GM12878 (cell line): ENCODE data around the gene HEPHL1. TPM values are rescaled to one million over a fixed set of nuclear protein-coding genes. Genes with fewer than 3 reads are reported as not detected.

ENCODE experiments used
- ATAC-seq: fragments of 200-7000 bp; cut with Tn5 transposase; 3 replicates; pipeline ENCODE4 v1.9.1; 2020; ENCODE audit warnings: mild to moderate bottlenecking, moderate library complexity
- BruUV-seq: library from RNA; stranded (reverse); fragments of 400-500 nt; replicated peaks from 2 replicates; lab custom pipeline; 2021; lab: Mats Ljungman, UMichigan
- CTCF ChIA-PET: fragments of 300-600 bp; sonication (Branson Sonifier 250); formaldehyde crosslinking; extraction: SDS; loops from one replicate; lab custom pipeline; 2021; ENCODE audit warnings: inconsistent platforms; lab: Yijun Ruan, JAX
- POLR2A ChIA-PET: fragments of 350-600 bp; formaldehyde crosslinking; extraction: SDS; loops from one replicate; lab custom pipeline; 2021; ENCODE audit warnings: inconsistent platforms; lab: Charles Lee
- RAD21 ChIA-PET: fragments of 300-600 bp; sonication (Branson Sonifier 250); formaldehyde crosslinking; loops from one replicate; lab custom pipeline; 2023; ENCODE audit warnings: antibody characterized with exemption; ENCODE audit not compliant: unreplicated experiment; lab: Charles Lee
- SMC1A ChIA-PET: fragments of 300-600 bp; sonication (Branson Sonifier 250); formaldehyde crosslinking; loops from one replicate; lab custom pipeline; 2023; ENCODE audit not compliant: unreplicated experiment, uncharacterized antibody; lab: Charles Lee
- DNase-seq: peaks from one replicate; pipeline ENCODE4 v3.0.0-alpha.2; 2011; ENCODE audit warnings: low read depth, low spot score
- FAIRE-seq: peaks from 3 replicates; lab custom pipeline; 2011; peaks lifted over from hg19 to GRCh38; lab: Jason Lieb, UNC
- H2AFZ ChIP-seq: 2 replicates; pipeline ENCODE4 v1.6.0; 2011; ENCODE audit warnings: low read depth, low read length, control low read depth; ENCODE audit not compliant: control insufficient read depth
- H3K27ac ChIP-seq: 2 replicates; pipeline ENCODE4 v1.5.1; 2011; ENCODE audit warnings: control low read depth; ENCODE audit not compliant: control insufficient read depth, insufficient read depth
- H3K27me3 ChIP-seq, 2 experiments: replicated peaks in 1 of 2; 2 replicates each; pipeline versions ENCODE4 v1.6.0 to v1.6.1; 2011; ENCODE audit warnings: low read length in 1 of 2; ENCODE audit not compliant: control insufficient read depth in 2 of 2, insufficient read depth in 2 of 2
- H3K36me3 ChIP-seq, 2 experiments: 2 replicates each; pipeline ENCODE4 v1.5.1; 2011; ENCODE audit warnings: low read length in 1 of 2; ENCODE audit not compliant: control insufficient read depth in 2 of 2, insufficient read depth in 2 of 2
- H3K4me1 ChIP-seq: 2 replicates; pipeline ENCODE4 v1.6.1; 2011; ENCODE audit warnings: mild to moderate bottlenecking, low read length, moderate library complexity, mixed read lengths; ENCODE audit not compliant: control insufficient read depth, insufficient read depth
- H3K4me2 ChIP-seq: 2 replicates; pipeline ENCODE4 v1.6.0; 2011; ENCODE audit warnings: control low read depth; ENCODE audit not compliant: control insufficient read depth, insufficient read depth
- H3K4me3 ChIP-seq: fragments of 200-600 bp; sonication (generic); 2 replicates; pipeline ENCODE4 v1.5.1; 2016
- H3K79me2 ChIP-seq: 2 replicates; pipeline ENCODE4 v1.6.0; 2011; ENCODE audit warnings: low read length; ENCODE audit not compliant: control insufficient read depth, insufficient read depth
- H3K9ac ChIP-seq: 2 replicates; pipeline ENCODE4 v1.8.0; 2011; ENCODE audit warnings: low read length, control low read depth, mixed read lengths; ENCODE audit not compliant: control insufficient read depth, insufficient read depth
- H3K9me3 ChIP-seq: replicated peaks from 3 replicates; pipeline ENCODE4 v1.5.1; 2011; ENCODE audit warnings: mild to moderate bottlenecking, low read length; ENCODE audit not compliant: control insufficient read depth, insufficient read depth
- H4K20me1 ChIP-seq: 2 replicates; pipeline ENCODE4 v1.6.0; 2011; ENCODE audit not compliant: control insufficient read depth, insufficient read depth
- CEBPB ChIP-seq, 2 experiments: fragments of 150-350 bp in 1 of 2; IDR thresholded peaks; 2 replicates each; pipeline ENCODE4 v1.6.1; 2012 to 2014; ENCODE audit warnings: low read depth in 2 of 2, low read length in 2 of 2, borderline replicate concordance in 1 of 2, inconsistent platforms in 1 of 2
- CREB1 ChIP-seq: IDR thresholded peaks from 2 replicates; pipeline ENCODE4 v1.6.1; 2012; ENCODE audit warnings: low read depth, mild to moderate bottlenecking, inconsistent platforms
- CTCF ChIP-seq, 3 experiments: IDR thresholded peaks in 2 of 3; conservative IDR thresholded peaks in 1 of 3; 2 replicates each; pipeline ENCODE4 v1.5.1; 2011; ENCODE audit warnings: low read depth in 3 of 3, low read length in 3 of 3, mild to moderate bottlenecking in 3 of 3, control low read depth in 2 of 3, moderate library complexity in 2 of 3, inconsistent platforms in 1 of 3, mixed read lengths in 1 of 3; ENCODE audit not compliant: control insufficient read depth in 2 of 3, insufficient read depth in 1 of 3; ENCODE audit errors: extremely low read depth in 1 of 3
- HDAC2 ChIP-seq: fragments of 200-600 bp; sonication (generic); IDR thresholded peaks from 2 replicates; pipeline ENCODE4 v1.6.1; 2017
- KAT2A ChIP-seq: conservative IDR thresholded peaks from 2 replicates; pipeline ENCODE4 v1.6.1; 2011; ENCODE audit warnings: low read depth, low read length; ENCODE audit not compliant: control insufficient read depth
- MEF2B ChIP-seq: fragments of 450-650 bp; IDR thresholded peaks from 2 replicates; pipeline ENCODE4 v1.6.1; 2018; ENCODE audit warnings: mild to moderate bottlenecking, moderate library complexity; ENCODE audit not compliant: partially characterized antibody, poor library complexity, severe bottlenecking
- NFXL1 ChIP-seq: fragments of 450-650 bp; IDR thresholded peaks from 2 replicates; pipeline ENCODE4 v1.6.1; 2017; ENCODE audit warnings: antibody characterized with exemption, mild to moderate bottlenecking, borderline replicate concordance
- POU2F2 ChIP-seq: IDR thresholded peaks from 3 replicates; pipeline ENCODE4 v1.6.1; 2011; ENCODE audit warnings: low read depth, mild to moderate bottlenecking, low read length, borderline replicate concordance
- SUPT20H ChIP-seq: IDR thresholded peaks from 2 replicates; pipeline ENCODE4 v1.6.1; 2011; ENCODE audit warnings: low read depth, mild to moderate bottlenecking, low read length, moderate library complexity, borderline replicate concordance; ENCODE audit not compliant: control insufficient read depth
- ZBTB33 ChIP-seq: fragments of 450-650 bp; IDR thresholded peaks from 2 replicates; pipeline ENCODE4 v1.6.1; 2017; ENCODE audit warnings: mild to moderate bottlenecking
- ZZZ3 ChIP-seq: IDR thresholded peaks from 2 replicates; pipeline ENCODE4 v1.6.1; 2011; ENCODE audit warnings: low read depth; ENCODE audit not compliant: control insufficient read depth, insufficient read length
- WGBS: methylation state at CpG from one replicate; pipeline ENCODE4 v1.1.6; 2016; ENCODE audit warnings: low lambda C conversion rate; ENCODE audit not compliant: insufficient replicate concordance, insufficient coverage; ENCODE audit errors: missing lambda C conversion rate; 5-methylcytosine and 5-hydroxymethylcytosine counted together
- in situ Hi-C: fragments of 300-500 bp; cut with MboI; formaldehyde crosslinking; loops from 9 replicates; pipeline ENCODE4 v1.14.3; 2018; ENCODE audit warnings: mixed read lengths
- intact Hi-C: fragments of 100-400 bp; cut with micrococcal nuclease; formaldehyde crosslinking; loops from one replicate; pipeline ENCODE4 v1.14.2; 2022; ENCODE audit not compliant: unreplicated experiment
- polyA plus RNA-seq, 11 experiments: library from polyadenylated mRNA; depleted of rRNA in 4 of 11; unstranded in 6 of 11; stranded (reverse) in 5 of 11; fragments of >200 nt; fragmentation: Nextera tagmentation in 4 of 11; fragmentation: Illumina TruSeq in 1 of 11; extraction: Ambion mirVana in 4 of 11; extraction: Trizol in 1 of 11; gene quantifications; 1 replicate in 1 of 11; 2 replicates in 10 of 11; pipeline versions ENCODE4 v1.2.1 to v1.2.3, GENCODE V29; 2011 to 2016; ENCODE audit warnings: inconsistent platforms in 2 of 11, missing spikeins in 2 of 11, low read depth in 1 of 11
- total RNA-seq, 4 experiments: library from RNA; depleted of rRNA in 3 of 4; stranded (reverse); fragments of >200 nt in 3 of 4; fragmentation: Illumina TruSeq in 1 of 4; extraction: Trizol in 1 of 4; gene quantifications; 2 replicates each; pipeline versions ENCODE4 v1.2.1 to v1.2.3, GENCODE V29; 2013 to 2021

Gene HEPHL1
- total and polyA plus RNA-seq, 10 of the 15 experiments (the other 5 are each of a cell fraction or from before 2014, with no cell fraction given): 0.02 to 0.08 (median 0.05) TPM; not detected in 6

- no peak overlapping the region for H3K27ac ChIP-seq
- CTCF ChIA-PET: no interaction called here
- H3K4me3 ChIP-seq: no peak overlapping the region
- H3K4me2 ChIP-seq: no peak overlapping the region
- H3K36me3 ChIP-seq: no peaks in the 10 kb centered on the region
- no peaks in the 10 kb centered on the region for H4K20me1 ChIP-seq
- TF ChIP-seq KAT2A: no peak
- no peak for DNase-seq
- no peaks in the 10 kb centered on the region for H3K27me3 ChIP-seq
- RAD21 ChIA-PET: no interaction called here
- H2AFZ ChIP-seq: no peak overlapping the region
- SMC1A ChIA-PET: interaction anchor here (0.9 kb wide), 1 partner anchor 10 kb away, joined by 3 read pairs; no protein-coding TSS in a partner anchor
- no peaks in the 10 kb centered on the region; the same call in 2 of the 3 replicates for H3K9me3 ChIP-seq
- peaks cover 5% of the 10 kb centered on the region for H3K4me1 ChIP-seq
- no peak overlapping the region for H3K9ac ChIP-seq
- no peak for ATAC-seq
- intact Hi-C loops (no loop called here), in situ Hi-C loops (no loop called here)
- peaks cover 35% of the 10 kb centered on the region for H3K79me2 ChIP-seq
- POLR2A ChIA-PET: interaction anchor here (0.8 to 1.2 kb wide), 2 partner anchors 9 to 11 kb away, joined by 3 to 6 read pairs; partner anchors contain the start of gene PANX1
- BruUV-seq: no TSS peak
- 50% methylated on average over 2 of the region's 2 CpGs for WGBS
- FAIRE-seq: no peak
Measured at GRCh38 chr11:94140154-94140655, 119.1 kb downstream of the HEPHL1 start.

DNA sequence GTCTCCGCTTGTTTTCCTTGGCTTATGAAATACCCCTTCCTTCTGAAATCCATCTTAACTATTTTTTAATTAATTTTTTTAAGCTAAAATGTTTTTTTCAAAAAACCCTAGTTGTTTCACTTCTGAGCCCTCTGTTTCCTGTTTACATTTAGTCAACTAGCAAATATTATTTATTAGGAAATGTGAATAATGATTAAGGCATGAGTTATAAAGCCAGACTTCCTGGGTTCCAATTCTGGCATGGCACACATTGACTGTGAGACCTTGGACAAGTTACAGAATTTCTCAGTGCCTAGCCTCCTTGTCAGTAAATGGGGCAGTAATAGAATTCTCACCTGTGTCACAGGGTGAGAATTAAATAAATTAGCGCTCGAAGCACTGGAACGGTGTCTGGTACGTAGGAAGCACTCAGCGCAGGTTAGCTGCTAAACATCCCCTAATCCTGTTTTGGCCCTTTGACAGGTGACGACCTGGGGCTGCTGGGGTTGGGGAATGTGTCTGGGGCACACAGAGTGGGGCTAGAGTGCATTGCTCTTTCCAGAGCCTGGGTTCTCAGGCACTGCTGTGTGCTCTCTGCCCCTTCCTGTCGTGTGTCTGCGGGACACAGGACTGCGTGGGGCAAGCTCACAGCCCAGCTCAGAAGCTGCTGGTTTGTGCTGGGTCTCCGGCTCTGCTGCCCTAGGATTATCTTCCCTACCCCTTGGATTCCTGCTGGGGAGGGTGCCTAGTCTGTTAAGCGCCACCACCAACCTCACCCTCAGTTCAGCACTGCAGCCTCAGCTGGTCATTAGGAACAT is 120.6 kb downstream of the HEPHL1 start:
- Histone ChIP-seq H3K4me3 (no peak overlapping the region), H3K4me1 (peaks cover 3% of the 10 kb centered on the region; the same call in 1 of the 2 replicates), H3K9me3 (no peaks in the 10 kb centered on the region; the same call in 2 of the 3 replicates), H4K20me1 (no peaks in the 10 kb centered on the region), H3K27ac (no peak overlapping the region), H2AFZ (no peak overlapping the region), H3K27me3 (no peaks in the 10 kb centered on the region), H3K79me2 (peaks cover 35% of the 10 kb centered on the region), H3K4me2 (no peak overlapping the region), H3K36me3 (no peaks in the 10 kb centered on the region), H3K9ac (no peak overlapping the region)
- intact Hi-C loops (no loop called here), in situ Hi-C loops (no loop called here)
- ChIA-PET SMC1A (interaction anchor here (0.6 to 1.5 kb wide), 2 partner anchors 13 to 482 kb away, joined by 3 to 4 read pairs; partner anchors contain the start of gene PANX1), POLR2A (no interaction called here), RAD21 (no interaction called here), CTCF (interaction anchor here (0.5 to 1.0 kb wide), 3 partner anchors 10 to 364 kb away, joined by 3 read pairs; no protein-coding TSS in a partner anchor)
- 96% methylated on average over 12 of the region's 12 CpGs for WGBS
- BruUV-seq: no TSS peak
- ATAC-seq: no peak; the same call in 1 of the 3 replicates
- no peak for FAIRE-seq
- no peak for DNase-seq
- no peak for TF ChIP-seq CEBPB (IDR thresholded peaks at IDR 0.05; ENCODE audit: borderline replicate concordance in 1 of 2, low read depth in 2 of 2, low read length in 2 of 2)
- no peak for TF ChIP-seq ZZZ3
- no peak for TF ChIP-seq CTCF (IDR thresholded peaks at IDR 0.05 in 2 of 3, conservative IDR thresholded peaks at IDR 0.05 in 1 of 3; ENCODE audit: control insufficient read depth in 2 of 3, extremely low read depth in 1 of 3, insufficient read depth in 1 of 3, low read depth in 3 of 3, low read length in 3 of 3)
- no peak for TF ChIP-seq HDAC2
- no peak for TF ChIP-seq POU2F2
- no peak for TF ChIP-seq CREB1
- TF ChIP-seq NFXL1: no peak
- TF ChIP-seq ZBTB33: no peak
- TF ChIP-seq MEF2B: no peak
- TF ChIP-seq SUPT20H: no peak
